K562 (cell line): ENCODE measurements around the gene DHX32. TPM values are rescaled to one million over a fixed set of nuclear protein-coding genes. Genes with fewer than 3 reads are reported as not detected.

Source experiments
- ATAC-seq: fragments of 200-7000 bp; cut with Tn5 transposase; 3 replicates; pipeline ENCODE4 v1.9.1; 2020; ENCODE audit warnings: moderate library complexity
- BruUV-seq: library from RNA; stranded (reverse); fragments of 400-500 nt; replicated peaks from 2 replicates; lab custom pipeline; 2021; lab: Mats Ljungman, UMichigan
- CTCF ChIA-PET: fragments of 300-600 bp; formaldehyde crosslinking; extraction: SDS; loops from one replicate; lab custom pipeline; 2021; ENCODE audit warnings: low intra/inter-chr PET ratio; lab: Yijun Ruan, JAX
- POLR2A ChIA-PET: fragments of 300-600, 350-650 bp; sonication (Branson Sonifier 250); formaldehyde crosslinking; extraction: SDS; loops from one replicate; lab custom pipeline; 2021; ENCODE audit warnings: antibody characterized with exemption, inconsistent platforms; lab: Yijun Ruan, JAX
- DNase-seq, 4 experiments: peaks; one replicate each; pipeline versions ENCODE4 v3.0.0 to v3.0.0-alpha.2; 2011 to 2018; ENCODE audit warnings: low spot score in 3 of 4, mixed read lengths in 3 of 4; ENCODE audit errors: extremely low read depth in 1 of 4
- FAIRE-seq: peaks from 2 replicates; lab custom pipeline; 2011; peaks lifted over from hg19 to GRCh38; lab: Jason Lieb, UNC
- H2AFZ ChIP-seq: 2 replicates; pipeline ENCODE4 v1.6.0; 2011; ENCODE audit warnings: low read depth, low read length, control low read depth, inconsistent platforms
- H3K27ac ChIP-seq: fragments of 200-600 bp; 3 replicates; pipeline ENCODE4 v1.8.0; 2011; ENCODE audit warnings: low read depth, mild to moderate bottlenecking, control low read depth, inconsistent platforms, low read length, moderate library complexity, mixed read lengths; ENCODE audit errors: extremely low read depth
- H3K27me3 ChIP-seq, 2 experiments: fragments of 300-600 bp in 1 of 2; 2 replicates in 1 of 2; 3 replicates in 1 of 2; pipeline versions ENCODE4 v1.6.0 to v1.8.0; 2011; ENCODE audit warnings: inconsistent platforms in 2 of 2, low read length in 2 of 2, mild to moderate bottlenecking in 1 of 2, mixed read lengths in 1 of 2, moderate library complexity in 1 of 2; ENCODE audit not compliant: control insufficient read depth in 2 of 2, insufficient read depth in 2 of 2
- H3K36me3 ChIP-seq: fragments of 300-600 bp; 3 replicates; pipeline ENCODE4 v1.8.0; 2011; ENCODE audit warnings: mild to moderate bottlenecking, low read length, inconsistent platforms; ENCODE audit not compliant: control insufficient read depth, insufficient read depth
- H3K4me1 ChIP-seq, 2 experiments: fragments of 200-600 bp in 1 of 2; replicated peaks in 1 of 2; 2 replicates in 1 of 2; 3 replicates in 1 of 2; pipeline versions ENCODE4 v1.5.1 to v1.8.0; 2011; ENCODE audit warnings: inconsistent platforms in 2 of 2, low read length in 2 of 2, mild to moderate bottlenecking in 1 of 2, mixed read lengths in 1 of 2, moderate library complexity in 1 of 2; ENCODE audit not compliant: control insufficient read depth in 2 of 2, insufficient read depth in 2 of 2
- H3K4me2 ChIP-seq: 2 replicates; pipeline ENCODE4 v1.6.1; 2011; ENCODE audit warnings: low read length, control low read depth, inconsistent platforms, mixed read lengths; ENCODE audit not compliant: insufficient read depth
- H3K4me3 ChIP-seq: fragments of 200-600 bp; sonication (generic), shearing (Covaris generic); 2 replicates; pipeline ENCODE4 v1.5.1; 2016; ENCODE audit warnings: control low read depth, inconsistent platforms
- H3K79me2 ChIP-seq: fragments of 200-600 bp; 3 replicates; pipeline ENCODE4 v1.8.0; 2011; ENCODE audit warnings: low read length, inconsistent platforms; ENCODE audit not compliant: control insufficient read depth, insufficient read depth
- H3K9ac ChIP-seq, 2 experiments: 2 replicates each; pipeline versions ENCODE4 v1.6.0 to v1.6.1; 2011; ENCODE audit warnings: low read depth in 2 of 2, low read length in 2 of 2, control low read depth in 1 of 2, inconsistent platforms in 1 of 2, mild to moderate bottlenecking in 1 of 2, mixed read lengths in 1 of 2; ENCODE audit not compliant: insufficient read depth in 1 of 2
- H3K9me1 ChIP-seq: one replicate; pipeline ENCODE4 v1.6.0; 2011; ENCODE audit warnings: inconsistent platforms, mild to moderate bottlenecking, low read length, moderate library complexity; ENCODE audit not compliant: control insufficient read depth, insufficient read depth
- H3K9me3 ChIP-seq: replicated peaks from 2 replicates; pipeline ENCODE4 v1.5.1; 2011; ENCODE audit warnings: low read depth, low read length, inconsistent platforms; ENCODE audit not compliant: control insufficient read depth, insufficient read depth
- H4K20me1 ChIP-seq: replicated peaks from 2 replicates; pipeline ENCODE4 v1.6.1; 2011; ENCODE audit warnings: low read length, inconsistent platforms, mixed read lengths; ENCODE audit not compliant: control insufficient read depth, insufficient read depth
- ARID1B ChIP-seq: fragments of 450-650 bp; IDR thresholded peaks from 2 replicates; pipeline ENCODE4 v1.6.1; 2016; ENCODE audit warnings: antibody characterized with exemption, mild to moderate bottlenecking, inconsistent platforms
- ELF1 ChIP-seq: fragments of 200-800 bp; sonication (Bioruptor generic); IDR thresholded peaks from 2 replicates; pipeline ENCODE4 v1.6.1; 2016; ENCODE audit warnings: missing genetic modification characterization, missing compliant biosample characterization
- GATA2 ChIP-seq: sonication (generic); formaldehyde crosslinking; IDR thresholded peaks from 2 replicates; pipeline ENCODE4 v1.4.0; 2020; ENCODE audit warnings: mild to moderate bottlenecking, missing genetic modification reagents
- GATAD2B ChIP-seq: fragments of 450-650 bp; IDR thresholded peaks from 2 replicates; pipeline ENCODE4 v1.6.1; 2017; ENCODE audit warnings: mild to moderate bottlenecking, borderline replicate concordance
- JUND ChIP-seq, 2 experiments: IDR thresholded peaks; 2 replicates in 1 of 2; 3 replicates in 1 of 2; pipeline ENCODE4 v1.6.1; 2011; ENCODE audit warnings: borderline replicate concordance in 2 of 2, low read depth in 2 of 2, low read length in 2 of 2, improper control_type of control experiment in 1 of 2, missing biosample characterization in 1 of 2, missing genetic modification characterization in 1 of 2, missing genetic modification reagents in 1 of 2
- MBD2 ChIP-seq: sonication (generic); IDR thresholded peaks from 2 replicates; pipeline ENCODE4 v1.6.1; 2016; ENCODE audit warnings: low read depth, borderline replicate concordance
- NCOA6 ChIP-seq: fragments of 450-650 bp; IDR thresholded peaks from 2 replicates; pipeline ENCODE4 v1.6.1; 2017; ENCODE audit warnings: mild to moderate bottlenecking
- PPARD ChIP-seq: fragments of 250-450 bp; sonication (Bioruptor Pico); IDR thresholded peaks from 2 replicates; pipeline ENCODE4 v1.8.0; 2022; ENCODE audit warnings: inconsistent platforms, mild to moderate bottlenecking, moderate library complexity
- RBM22 ChIP-seq: fragments of 200-400 bp; formaldehyde crosslinking; IDR thresholded peaks from 2 replicates; pipeline ENCODE4 v1.6.1; 2018; ENCODE audit warnings: low read length, low read depth; ENCODE audit not compliant: poor library complexity, severe bottlenecking
- TCF3 ChIP-seq: sonication (generic); formaldehyde crosslinking; IDR thresholded peaks from 2 replicates; pipeline ENCODE4 v1.4.0; 2020; ENCODE audit warnings: mild to moderate bottlenecking, missing genetic modification reagents
- TRIM24 ChIP-seq, 2 experiments: fragments of 450-650 bp; IDR thresholded peaks; 2 replicates each; pipeline ENCODE4 v1.6.1; 2016
- YBX1 ChIP-seq: fragments of 450-650 bp; IDR thresholded peaks from 2 replicates; pipeline ENCODE4 v1.7.1; 2016; ENCODE audit warnings: mild to moderate bottlenecking
- ZBTB8A ChIP-seq: fragments of 450-650 bp; IDR thresholded peaks from 2 replicates; pipeline ENCODE4 v1.6.1; 2018; ENCODE audit warnings: mild to moderate bottlenecking, moderate library complexity; ENCODE audit not compliant: partially characterized antibody
- ZKSCAN8 ChIP-seq: fragments of 200-800 bp; sonication (Bioruptor generic); IDR thresholded peaks from 2 replicates; pipeline ENCODE4 v1.6.1; 2016; ENCODE audit warnings: missing genetic modification characterization, missing compliant biosample characterization
- ZNF24 ChIP-seq: fragments of 450-650 bp; IDR thresholded peaks from 2 replicates; pipeline ENCODE4 v1.6.1; 2016
- ZNF274 ChIP-seq: IDR thresholded peaks from 2 replicates; pipeline ENCODE4 v1.6.1; 2011; ENCODE audit warnings: low read depth, mild to moderate bottlenecking, low read length, moderate library complexity, borderline replicate concordance
- ZNF551 ChIP-seq: fragments of 250-450 bp; sonication (Bioruptor Pico); IDR thresholded peaks from 2 replicates; pipeline ENCODE4 v1.5.0; 2021; ENCODE audit warnings: mild to moderate bottlenecking, moderate library complexity
- WGBS: fragments of 100-300 bp; shearing (Covaris generic); methylation state at CpG from one replicate; pipeline ENCODE4 v1.1.6; 2016; ENCODE audit warnings: low coverage, mixed read lengths; ENCODE audit not compliant: insufficient coverage; ENCODE audit errors: missing lambda C conversion rate; 5-methylcytosine and 5-hydroxymethylcytosine counted together
- in situ Hi-C: fragments of 300-500 bp; cut with MboI; formaldehyde crosslinking; loops from 4 replicates; pipeline ENCODE4 v1.15.0; 2018; ENCODE audit warnings: inconsistent platforms, mixed read lengths
- intact Hi-C: fragments of 100-400 bp; cut with micrococcal nuclease; formaldehyde crosslinking; loops from 2 replicates; pipeline ENCODE4 v1.14.2; 2022
- polyA plus RNA-seq, 8 experiments: library from polyadenylated mRNA; depleted of rRNA in 4 of 8; stranded (reverse) in 5 of 8; unstranded in 3 of 8; fragments of >200 nt; fragmentation: Nextera tagmentation in 2 of 8; fragmentation: Illumina TruSeq in 1 of 8; extraction: Ambion mirVana in 2 of 8; extraction: Trizol in 1 of 8; gene quantifications; 2 replicates each; pipeline versions ENCODE4 v1.2.1 to v1.2.3, GENCODE V29; 2011 to 2014; ENCODE audit warnings: inconsistent platforms in 1 of 8, missing spikeins in 1 of 8
- total RNA-seq, 7 experiments: library from RNA; depleted of rRNA in 6 of 7; stranded (reverse); fragments of >200 nt in 6 of 7; fragmentation: Illumina TruSeq in 2 of 7; extraction: Trizol in 2 of 7; gene quantifications; 2 replicates each; pipeline versions ENCODE4 v1.2.1 to v1.2.3, GENCODE V29; 2011 to 2021; ENCODE audit warnings: low replicate concordance in 1 of 7
- TF ChIP-seq, protein P1 (sequence below): sonication (generic); IDR thresholded peaks from 2 replicates; pipeline ENCODE4 v1.6.1; 2016
- TF ChIP-seq, protein P2 (sequence below): fragments of 150-350 bp; conservative IDR thresholded peaks from 2 replicates; pipeline ENCODE4 v1.6.1; 2014; ENCODE audit warnings: low read length

DHX32 gene
- total and polyA plus RNA-seq, 9 of the 15 experiments (the other 6 are each of a cell fraction or from before 2014, with no cell fraction given): 5.8 to 23.5 (median 17.5) TPM

- TF ChIP-seq, protein P1, sequence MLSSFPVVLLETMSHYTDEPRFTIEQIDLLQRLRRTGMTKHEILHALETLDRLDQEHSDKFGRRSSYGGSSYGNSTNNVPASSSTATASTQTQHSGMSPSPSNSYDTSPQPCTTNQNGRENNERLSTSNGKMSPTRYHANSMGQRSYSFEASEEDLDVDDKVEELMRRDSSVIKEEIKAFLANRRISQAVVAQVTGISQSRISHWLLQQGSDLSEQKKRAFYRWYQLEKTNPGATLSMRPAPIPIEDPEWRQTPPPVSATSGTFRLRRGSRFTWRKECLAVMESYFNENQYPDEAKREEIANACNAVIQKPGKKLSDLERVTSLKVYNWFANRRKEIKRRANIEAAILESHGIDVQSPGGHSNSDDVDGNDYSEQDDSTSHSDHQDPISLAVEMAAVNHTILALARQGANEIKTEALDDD: peak; percentile 92
- TF ChIP-seq JUND (IDR thresholded peaks at IDR 0.05; ENCODE audit: borderline replicate concordance, low read depth, low read length): peak; percentile 36; the same call in 1 of the 2 replicates
- TF ChIP-seq JUND (tag; IDR thresholded peaks at IDR 0.05; ENCODE audit: borderline replicate concordance, low read depth, low read length): peak; percentile 56; the same call in 1 of the 3 replicates
- TF ChIP-seq TRIM24 (IDR thresholded peaks at IDR 0.05): 0 out of 4 replicates have a peak, but pooled peaks of 1 of the 2 experiments have one; percentile 26
- peak; percentile 62 for TF ChIP-seq ARID1B
- TF ChIP-seq TCF3: peak; percentile 22; the same call in 1 of the 2 replicates
Observed at GRCh38 chr10:125913277-125913676, 32.2 kb upstream of the DHX32 start (continued).

DNA sequence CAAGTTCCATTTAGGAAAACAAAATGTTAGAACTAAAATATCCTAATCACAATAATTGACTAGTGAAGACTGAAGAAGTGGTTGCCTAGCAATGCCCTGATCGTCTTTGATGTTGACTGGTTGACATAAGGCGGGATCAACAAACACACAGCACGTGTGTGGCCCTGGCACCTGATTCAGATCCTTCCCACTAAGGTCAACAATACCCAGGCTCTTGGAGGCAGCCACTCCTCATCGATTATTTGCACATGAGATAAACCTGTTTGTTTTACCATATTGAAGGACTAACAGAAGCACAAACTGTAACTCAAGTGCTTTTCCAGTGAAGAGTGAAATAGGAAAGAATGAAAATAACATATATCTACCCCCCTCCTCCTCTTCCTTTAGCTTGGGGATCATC, 30.9 kb upstream of the DHX32 start:
- no peaks in the 10 kb centered on the region for H3K9me3 ChIP-seq
- CTCF ChIA-PET: no interaction called here
- TF ChIP-seq ZNF274 (no peak), ZBTB8A (no peak), ELF1 (tag) (no peak), ZNF24 (no peak), ZKSCAN8 (CRISPR knock-in tag) (no peak), NCOA6 (no peak), GATAD2B (no peak), MBD2 (no peak), PPARD (CRISPR knock-in tag) (no peak), RBM22 (no peak), YBX1 (no peak), ZNF551 (no peak), GATA2 (CRISPR knock-in tag) (no peak)
- TF ChIP-seq, protein P2, sequence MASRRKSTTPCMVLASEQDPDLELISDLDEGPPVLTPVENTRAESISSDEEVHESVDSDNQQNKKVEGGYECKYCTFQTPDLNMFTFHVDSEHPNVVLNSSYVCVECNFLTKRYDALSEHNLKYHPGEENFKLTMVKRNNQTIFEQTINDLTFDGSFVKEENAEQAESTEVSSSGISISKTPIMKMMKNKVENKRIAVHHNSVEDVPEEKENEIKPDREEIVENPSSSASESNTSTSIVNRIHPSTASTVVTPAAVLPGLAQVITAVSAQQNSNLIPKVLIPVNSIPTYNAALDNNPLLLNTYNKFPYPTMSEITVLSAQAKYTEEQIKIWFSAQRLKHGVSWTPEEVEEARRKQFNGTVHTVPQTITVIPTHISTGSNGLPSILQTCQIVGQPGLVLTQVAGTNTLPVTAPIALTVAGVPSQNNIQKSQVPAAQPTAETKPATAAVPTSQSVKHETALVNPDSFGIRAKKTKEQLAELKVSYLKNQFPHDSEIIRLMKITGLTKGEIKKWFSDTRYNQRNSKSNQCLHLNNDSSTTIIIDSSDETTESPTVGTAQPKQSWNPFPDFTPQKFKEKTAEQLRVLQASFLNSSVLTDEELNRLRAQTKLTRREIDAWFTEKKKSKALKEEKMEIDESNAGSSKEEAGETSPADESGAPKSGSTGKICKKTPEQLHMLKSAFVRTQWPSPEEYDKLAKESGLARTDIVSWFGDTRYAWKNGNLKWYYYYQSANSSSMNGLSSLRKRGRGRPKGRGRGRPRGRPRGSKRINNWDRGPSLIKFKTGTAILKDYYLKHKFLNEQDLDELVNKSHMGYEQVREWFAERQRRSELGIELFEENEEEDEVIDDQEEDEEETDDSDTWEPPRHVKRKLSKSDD: no peak
- no peak for ATAC-seq
- 37% methylated on average over 4 of the region's 4 CpGs for WGBS
- no peak overlapping the region for H3K4me2 ChIP-seq
- H3K36me3 ChIP-seq: no peaks in the 10 kb centered on the region
- in situ Hi-C loops (no loop called here), intact Hi-C loops (no loop called here)
- no peaks in the 10 kb centered on the region for H4K20me1 ChIP-seq
- peaks cover 0 to 2% of the 10 kb centered on the region in 2 experiments; a peak in 2 of 5 replicates for H3K4me1 ChIP-seq
- H3K9ac ChIP-seq: no peak overlapping the region
- POLR2A ChIA-PET: no interaction called here
- no peaks in the 10 kb centered on the region for H3K79me2 ChIP-seq
- H2AFZ ChIP-seq: no peak overlapping the region
- DNase-seq: no peak
- H3K27me3 ChIP-seq: no peaks in the 10 kb centered on the region
- no peak overlapping the region for H3K4me3 ChIP-seq
- no peaks in the 10 kb centered on the region for H3K9me1 ChIP-seq
- BruUV-seq: no TSS peak
- no peak overlapping the region for H3K27ac ChIP-seq
- no peak for FAIRE-seq
